HFF-Myc (cell line): ENCODE results near the gene CCDC51.
"Not testable (repeated sequence)": the region's sequence is repeated elsewhere in the genome, so short reads cannot be mapped to it uniquely, and the experiment has no call there.

ENCODE experiments used
- DNase-seq: peaks from one replicate; pipeline ENCODE4 v3.0.0-alpha.2; 2011; ENCODE audit warnings: low read depth; ENCODE audit errors: extremely low read depth
- H3K4me3 ChIP-seq: replicated peaks from 2 replicates; pipeline ENCODE4 v1.5.1; 2011; ENCODE audit warnings: low read depth, mild to moderate bottlenecking, control low read depth, low read length
- CTCF ChIP-seq: IDR thresholded peaks from 2 replicates; pipeline ENCODE4 v1.5.1; 2012; ENCODE audit warnings: mild to moderate bottlenecking, low read depth, low read length, control low read depth; ENCODE audit errors: missing control alignments

Gene CCDC51

GRCh38 chr3:48465237-48465530, 25.3 kb upstream of the CCDC51 start:
- H3K4me3 ChIP-seq, result no peak overlapping the region
- no peak for DNase-seq
- TF ChIP-seq CTCF, result no peak

- TF ChIP-seq CTCF, result no peak
- DNase-seq, result no peak
- H3K4me3 ChIP-seq, result no peak overlapping the region
These were observed 24.8 kb upstream of the CCDC51 start for GRCh38 chr3:48464713-48465221.

- no peak for DNase-seq
- no peak overlapping the region for H3K4me3 ChIP-seq
- TF ChIP-seq CTCF, result no peak
These were observed 23.8 kb upstream of the CCDC51 start for GRCh38 chr3:48463703-48464102.

- not testable (repeated sequence) for H3K4me3 ChIP-seq, DNase-seq
These were observed 21.8 kb upstream of the CCDC51 start for GRCh38 chr3:48461767-48462166.

- no peak overlapping the region for H3K4me3 ChIP-seq
- TF ChIP-seq CTCF, result no peak
- no peak for DNase-seq
These were observed 20.6 kb upstream of the CCDC51 start for GRCh38 chr3:48460517-48460902.

- H3K4me3 ChIP-seq, result no peak overlapping the region
- TF ChIP-seq CTCF, result no peak
- DNase-seq, result no peak
These were observed 20.0 kb upstream of the CCDC51 start for GRCh38 chr3:48459773-48460516.

GRCh38 chr3:48459331-48459730, 19.4 kb upstream of the CCDC51 start:
- TF ChIP-seq CTCF, result no peak
- no peak for DNase-seq

More at GRCh38 chr3:48459331-48459730, 19.4 kb upstream of the CCDC51 start:
- no peak overlapping the region for H3K4me3 ChIP-seq
